Measurements from ENCODE around the gene TFCP2. TPM values are rescaled to one million over a fixed set of nuclear protein-coding genes. Genes with fewer than 3 reads are reported as not detected.

Gene TFCP2
- total RNA-seq, 4 donors from 2014 or later, result 12.3 to 16.6 (median 14.2) TPM

GRCh38 chr12:51132693-51133092 is 40.2 kb downstream of the TFCP2 start:
- Histone ChIP-seq H3K27me3 (no peaks in the 10 kb centered on the region), H3K36me3 (peaks cover 0 to 14% of the 10 kb centered on the region in 2 donors), H3K4me1 (no peaks in the 10 kb centered on the region), H3K9me3 (no peaks in the 10 kb centered on the region), H3K4me3 (no peak overlapping the region), H3K27ac (no peak overlapping the region)
- no peak for ATAC-seq
- 86 to 88% methylated on average over 3 to 4 of the region's 5 CpGs for WGBS, 2 donors (ENCODE audit: low coverage in 1 of 2)
- TF ChIP-seq POLR2AphosphoS5 (IDR thresholded peaks at IDR 0.05), result no peak
- TF ChIP-seq POLR2A (IDR thresholded peaks at IDR 0.05), result no peak
- TF ChIP-seq CTCF (IDR thresholded peaks at IDR 0.05), result no peak
- TF ChIP-seq EP300 (IDR thresholded peaks at IDR 0.05), result no peak

DNA sequence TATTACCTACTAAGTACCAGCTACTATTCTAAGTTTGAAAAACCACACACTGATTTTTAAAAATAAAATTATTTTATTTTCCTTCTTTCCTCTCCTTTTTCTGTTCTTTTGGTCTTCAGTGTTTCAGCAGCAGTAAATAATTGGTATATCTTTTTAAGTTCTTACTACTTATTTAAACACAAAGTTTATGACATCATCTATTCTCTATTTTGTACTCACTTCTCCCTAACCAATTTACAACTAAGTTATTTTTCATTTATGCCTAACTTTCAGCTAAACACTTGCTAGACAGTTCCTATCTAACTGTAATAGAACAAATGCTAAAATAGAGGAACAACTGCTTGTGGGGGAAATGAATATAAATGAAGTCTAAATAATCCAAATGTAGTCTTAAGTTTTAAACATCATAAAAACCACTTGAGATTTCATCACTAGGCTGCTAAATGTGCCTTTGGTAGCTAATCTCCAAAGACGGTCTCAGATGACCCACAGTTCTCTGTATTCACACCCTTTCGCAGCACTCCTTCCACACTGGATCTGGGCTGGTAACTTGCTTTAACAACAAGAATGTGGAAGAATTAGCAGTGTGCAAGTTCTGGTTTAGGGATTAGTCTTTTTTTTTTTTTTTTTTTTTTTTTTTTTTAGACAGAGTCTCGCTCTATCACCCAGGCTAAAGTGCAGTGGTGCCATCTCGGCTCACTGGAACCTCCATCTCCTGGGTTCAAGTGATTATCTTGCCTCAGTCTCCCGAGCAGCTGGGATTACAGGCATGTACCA is 41.0 kb downstream of the TFCP2 start:
- H3K27ac ChIP-seq, result no peak overlapping the region
- TF ChIP-seq CTCF (IDR thresholded peaks at IDR 0.05), result no peak
- TF ChIP-seq POLR2A (IDR thresholded peaks at IDR 0.05), result no peak
- no peak for TF ChIP-seq EP300 (IDR thresholded peaks at IDR 0.05)
- no peak for TF ChIP-seq POLR2AphosphoS5 (IDR thresholded peaks at IDR 0.05)
- H3K9me3 ChIP-seq, result no peaks in the 10 kb centered on the region
- WGBS, 2 donors (ENCODE audit: low coverage in 1 of 2), result 88 to 93% methylated on average over 2 to 4 of the region's 5 CpGs
- H3K36me3 ChIP-seq, result peaks cover 0 to 13% of the 10 kb centered on the region in 2 donors
- no peaks in the 10 kb centered on the region for H3K4me1 ChIP-seq
- no peak overlapping the region for H3K4me3 ChIP-seq
- no peak for ATAC-seq
- no peaks in the 10 kb centered on the region for H3K27me3 ChIP-seq

DNA sequence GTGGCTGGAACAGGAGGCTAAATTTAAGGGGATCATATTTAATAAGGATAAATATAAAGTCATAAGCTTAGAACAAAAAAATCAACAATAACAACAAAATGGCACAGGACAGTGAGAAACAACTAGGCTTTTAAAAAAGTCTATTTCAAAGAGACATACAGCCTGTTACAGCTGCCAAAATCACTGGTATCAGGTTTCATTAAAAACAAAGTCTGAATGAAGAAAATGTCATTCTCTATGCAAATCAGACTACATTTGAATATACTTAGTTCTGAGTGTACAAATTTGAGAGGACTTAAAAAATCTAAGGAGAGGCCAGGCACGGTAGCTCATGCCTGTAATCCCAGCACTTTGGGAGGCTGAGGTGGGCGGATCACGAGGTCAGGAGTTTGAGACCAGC is 44.0 kb downstream of the TFCP2 start:
- Histone ChIP-seq H3K27me3 (no peaks in the 10 kb centered on the region), H3K9me3 (no peaks in the 10 kb centered on the region), H3K4me3 (no peak overlapping the region), H3K27ac (no peak overlapping the region), H3K4me1 (no peaks in the 10 kb centered on the region), H3K36me3 (peaks cover 0 to 13% of the 10 kb centered on the region in 2 donors)
- 72 to 82% methylated on average over 3 of the region's 3 CpGs for WGBS, 2 donors (ENCODE audit: low coverage in 1 of 2)
- no peak for ATAC-seq
- no peak for TF ChIP-seq POLR2AphosphoS5 (IDR thresholded peaks at IDR 0.05)
- no peak for TF ChIP-seq EP300 (IDR thresholded peaks at IDR 0.05)
- TF ChIP-seq POLR2A (IDR thresholded peaks at IDR 0.05), result no peak
- no peak for TF ChIP-seq CTCF (IDR thresholded peaks at IDR 0.05)

GRCh38 chr12:51127050-51127729 is 45.7 kb downstream of the TFCP2 start:
- Histone ChIP-seq H3K27me3 (no peaks in the 10 kb centered on the region), H3K4me1 (no peaks in the 10 kb centered on the region), H3K4me3 (no peak overlapping the region), H3K36me3 (peaks cover 0 to 13% of the 10 kb centered on the region in 2 donors), H3K27ac (no peak overlapping the region), H3K9me3 (no peaks in the 10 kb centered on the region)
- 54 to 92% methylated on average over 2 of the region's 2 CpGs for WGBS, 2 donors (ENCODE audit: low coverage in 1 of 2)
- no peak for ATAC-seq
- TF ChIP-seq CTCF (IDR thresholded peaks at IDR 0.05), result no peak
- no peak for TF ChIP-seq POLR2AphosphoS5 (IDR thresholded peaks at IDR 0.05)
- no peak for TF ChIP-seq POLR2A (IDR thresholded peaks at IDR 0.05)
- no peak for TF ChIP-seq EP300 (IDR thresholded peaks at IDR 0.05)
